ENCODE measurements around the gene DPF1.
A peak's percentile ranks its signal among the peaks of the same experiment; 100 is the strongest.

Gene DPF1

GRCh38 chr19:38218204-38218603 lies 5.8 kb downstream of the DPF1 start:
- no peak for DNase-seq

GRCh38 chr19:38216785-38217641 lies 7.0 kb downstream of the DPF1 start:
- no peak for DNase-seq

- peak; percentile 20 for DNase-seq
Observed at GRCh38 chr19:38213911-38214625, 10.0 kb downstream of the DPF1 start.

GRCh38 chr19:38213469-38213868 lies 10.6 kb downstream of the DPF1 start:
- DNase-seq: no peak

- DNase-seq: no peak
Observed at GRCh38 chr19:38211766-38212165, 12.3 kb downstream of the DPF1 start.

GRCh38 chr19:38211151-38211591 lies 12.9 kb downstream of the DPF1 start:
- DNase-seq: peak; percentile 44

GRCh38 chr19:38210458-38210987 lies 13.5 kb downstream of the DPF1 start:
- DNase-seq: peak; percentile 95

- peak; percentile 89 for DNase-seq
Observed at GRCh38 chr19:38209671-38210457, 14.2 kb downstream of the DPF1 start.

GRCh38 chr19:38209152-38209551 lies 14.9 kb downstream of the DPF1 start:
- DNase-seq: no peak

- no peak for DNase-seq
Observed at GRCh38 chr19:38208571-38208970, 15.5 kb downstream of the DPF1 start.

GRCh38 chr19:38207543-38207942 lies 16.5 kb downstream of the DPF1 start:
- DNase-seq: no peak

GRCh38 chr19:38206928-38207327 lies 17.1 kb downstream of the DPF1 start:
- no peak for DNase-seq

GRCh38 chr19:38206006-38206745 lies 17.8 kb downstream of the DPF1 start:
- DNase-seq: no peak

- peak; percentile 96 for DNase-seq
Observed at GRCh38 chr19:38204728-38205127, 19.3 kb downstream of the DPF1 start.

GRCh38 chr19:38204096-38204495 lies 19.9 kb downstream of the DPF1 start:
- DNase-seq: peak; percentile 99

GRCh38 chr19:38203197-38203596 lies 20.8 kb downstream of the DPF1 start:
- DNase-seq: peak; percentile 78

- no peak for DNase-seq
Observed at GRCh38 chr19:38202504-38202903, 21.5 kb downstream of the DPF1 start.

GRCh38 chr19:38201731-38202130 lies 22.3 kb downstream of the DPF1 start:
- no peak for DNase-seq

- DNase-seq: no peak
Observed at GRCh38 chr19:38199340-38199739, 24.7 kb downstream of the DPF1 start.

- DNase-seq: no peak
Observed at GRCh38 chr19:38197937-38198704, 25.9 kb downstream of the DPF1 start.

GRCh38 chr19:38196948-38197656 lies 26.9 kb downstream of the DPF1 start:
- no peak for DNase-seq

Measured in NCI-H69 (cell line).